Activated CD4-positive, alpha-beta T cell treated with anti-CD3 and anti-CD28 coated beads, Interleukin-2, amount 10 ng/mL, durations not matched to agents 7 days and 5 days (primary cell): ENCODE data around the gene G0S2. TPM values are rescaled to one million over a fixed set of nuclear protein-coding genes. Genes with fewer than 3 reads are reported as not detected.

ENCODE experiments used
- CTCF ChIA-PET: fragments of 350-600 bp; sonication (Branson Sonifier 250); formaldehyde crosslinking; loops from one replicate; lab custom pipeline; 2021; ENCODE audit warnings: antibody characterized with exemption; lab: Charles Lee
- POLR2A ChIA-PET: fragments of 350-600 bp; sonication (Branson Sonifier 250); formaldehyde crosslinking; loops from one replicate; lab custom pipeline; 2021; ENCODE audit warnings: antibody characterized with exemption; lab: Charles Lee
- DNase-seq: peaks from one replicate; pipeline ENCODE4 v3.0.0-alpha.2; 2020
- H3K27ac Mint-ChIP-seq: one replicate; pipeline ENCODE4 v1.8.0; 2021; ENCODE audit warnings: mild to moderate bottlenecking, moderate library complexity, mixed read lengths
- H3K27me3 Mint-ChIP-seq: one replicate; pipeline ENCODE4 v1.8.0; 2021; ENCODE audit warnings: mixed read lengths
- H3K36me3 Mint-ChIP-seq: one replicate; pipeline ENCODE4 v1.8.0; 2021; ENCODE audit warnings: low read depth, mixed read lengths
- H3K4me1 Mint-ChIP-seq: one replicate; pipeline ENCODE4 v1.8.0; 2021; ENCODE audit warnings: mixed read lengths
- H3K4me3 Mint-ChIP-seq: one replicate; pipeline ENCODE4 v1.8.0; 2021; ENCODE audit warnings: mild to moderate bottlenecking, moderate library complexity, mixed read lengths
- H3K9me3 Mint-ChIP-seq: one replicate; pipeline ENCODE4 v1.8.0; 2021; ENCODE audit warnings: mixed read lengths
- total RNA-seq, 2 experiments: library from RNA; stranded (reverse); gene quantifications; one replicate each; pipeline ENCODE4 v1.2.3, GENCODE V29; 2021

Gene G0S2
- total RNA-seq, 2 experiments from 2014 or later = 0.56 to 0.64 TPM

GRCh38 chr1:209710847-209711246 lies 35.6 kb downstream of the G0S2 start:
- Mint-ChIP-seq H3K27me3 (no peaks in the 10 kb centered on the region), H3K27ac (no peak overlapping the region), H3K4me3 (no peak overlapping the region), H3K9me3 (no peaks in the 10 kb centered on the region), H3K36me3 (no peaks in the 10 kb centered on the region), H3K4me1 (peaks cover 17% of the 10 kb centered on the region)
- CTCF ChIA-PET = interaction anchor here (0.8 to 1.6 kb wide), 2 partner anchors 17 to 37 kb away, joined by 3 to 6 read pairs; no protein-coding TSS in a partner anchor
- POLR2A ChIA-PET = no interaction called here
- no peak for DNase-seq

- Mint-ChIP-seq H3K27ac (no peak overlapping the region), H3K9me3 (no peaks in the 10 kb centered on the region), H3K36me3 (no peaks in the 10 kb centered on the region), H3K27me3 (no peaks in the 10 kb centered on the region), H3K4me1 (peaks cover 21% of the 10 kb centered on the region), H3K4me3 (no peak overlapping the region)
- no peak for DNase-seq
- CTCF ChIA-PET = no interaction called here
- POLR2A ChIA-PET = no interaction called here
These were observed 39.1 kb downstream of the G0S2 start for GRCh38 chr1:209714338-209714737.

- no peak overlapping the region for H3K4me3 Mint-ChIP-seq
- no peak for DNase-seq
- ChIA-PET CTCF (no interaction called here), POLR2A (no interaction called here)
- no peak overlapping the region for H3K27ac Mint-ChIP-seq
- peaks cover under 1% of the 10 kb centered on the region for H3K9me3 Mint-ChIP-seq
- no peaks in the 10 kb centered on the region for H3K27me3 Mint-ChIP-seq
- H3K4me1 Mint-ChIP-seq = peaks cover 16% of the 10 kb centered on the region
- H3K36me3 Mint-ChIP-seq = no peaks in the 10 kb centered on the region
These were observed 40.1 kb downstream of the G0S2 start for GRCh38 chr1:209715314-209715713.

GRCh38 chr1:209717818-209718217 lies 42.6 kb downstream of the G0S2 start:
- no peak for DNase-seq
- no peak overlapping the region for H3K4me3 Mint-ChIP-seq
- POLR2A ChIA-PET = no interaction called here
- no peak overlapping the region for H3K27ac Mint-ChIP-seq
- peaks cover 12% of the 10 kb centered on the region for H3K4me1 Mint-ChIP-seq
- H3K9me3 Mint-ChIP-seq = peaks cover 2% of the 10 kb centered on the region
- no peaks in the 10 kb centered on the region for H3K27me3 Mint-ChIP-seq
- CTCF ChIA-PET = no interaction called here
- peaks cover 1% of the 10 kb centered on the region for H3K36me3 Mint-ChIP-seq

GRCh38 chr1:209720326-209720725 lies 45.1 kb downstream of the G0S2 start:
- no peak for DNase-seq
- POLR2A ChIA-PET = no interaction called here
- Mint-ChIP-seq H3K36me3 (peaks cover 5% of the 10 kb centered on the region), H3K27ac (no peak overlapping the region), H3K27me3 (no peaks in the 10 kb centered on the region), H3K4me1 (peaks cover 27% of the 10 kb centered on the region), H3K4me3 (no peak overlapping the region), H3K9me3 (peaks cover 2% of the 10 kb centered on the region)
- CTCF ChIA-PET = interaction anchor here (0.8 kb wide), 1 partner anchor 27 kb away, joined by 4 read pairs; no protein-coding TSS in a partner anchor

GRCh38 chr1:209720826-209721225 lies 45.6 kb downstream of the G0S2 start:
- peaks cover 2% of the 10 kb centered on the region for H3K9me3 Mint-ChIP-seq
- peak overlapping the region; percentile 4 for H3K27ac Mint-ChIP-seq
- H3K36me3 Mint-ChIP-seq = peaks cover 5% of the 10 kb centered on the region
- no peak for DNase-seq
- ChIA-PET POLR2A (no interaction called here), CTCF (interaction anchor here (0.7 to 1.0 kb wide), 4 partner anchors 10 to 28 kb away, joined by 3 to 5 read pairs (median 4); no protein-coding TSS in a partner anchor)
- peaks cover 27% of the 10 kb centered on the region for H3K4me1 Mint-ChIP-seq
- H3K27me3 Mint-ChIP-seq = no peaks in the 10 kb centered on the region
- H3K4me3 Mint-ChIP-seq = no peak overlapping the region

GRCh38 chr1:209721323-209721722 lies 46.1 kb downstream of the G0S2 start:
- Mint-ChIP-seq H3K27ac (no peak overlapping the region), H3K36me3 (peaks cover 5% of the 10 kb centered on the region), H3K27me3 (no peaks in the 10 kb centered on the region), H3K4me1 (peaks cover 23% of the 10 kb centered on the region), H3K9me3 (peaks cover 2% of the 10 kb centered on the region), H3K4me3 (no peak overlapping the region)
- CTCF ChIA-PET = interaction anchor here (0.7 to 1.0 kb wide), 4 partner anchors 10 to 139 kb away, joined by 3 to 5 read pairs (median 3); no protein-coding TSS in a partner anchor
- POLR2A ChIA-PET = no interaction called here
- no peak for DNase-seq

- no peak for DNase-seq
- Mint-ChIP-seq H3K9me3 (peaks cover 2% of the 10 kb centered on the region), H3K27ac (no peak overlapping the region), H3K4me3 (no peak overlapping the region), H3K27me3 (no peaks in the 10 kb centered on the region), H3K36me3 (peaks cover 5% of the 10 kb centered on the region), H3K4me1 (peaks cover 31% of the 10 kb centered on the region)
- CTCF ChIA-PET = interaction anchor here (0.6 to 1.5 kb wide), 5 partner anchors 10 to 1969 kb away, joined by 3 to 6 read pairs (median 4); no protein-coding TSS in a partner anchor
- POLR2A ChIA-PET = no interaction called here
These were observed 48.1 kb downstream of the G0S2 start for GRCh38 chr1:209723265-209723664.

GRCh38 chr1:209723756-209724693 lies 48.8 kb downstream of the G0S2 start:
- H3K27ac Mint-ChIP-seq = peak overlapping the region; percentile 98
- POLR2A ChIA-PET = no interaction called here
- DNase-seq = peak; percentile 26
- CTCF ChIA-PET = interaction anchor here (0.6 to 1.5 kb wide), 6 partner anchors 10 to 1970 kb away, joined by 3 to 6 read pairs (median 4); no protein-coding TSS in a partner anchor
- peaks cover 31% of the 10 kb centered on the region for H3K4me1 Mint-ChIP-seq
- no peaks in the 10 kb centered on the region for H3K27me3 Mint-ChIP-seq
- peak overlapping the region; percentile 34 for H3K4me3 Mint-ChIP-seq
- peaks cover 5% of the 10 kb centered on the region for H3K36me3 Mint-ChIP-seq
- peaks cover 2% of the 10 kb centered on the region for H3K9me3 Mint-ChIP-seq

Other genes with a start within 250 kb of the G0S2 start
- gene CAMK1G, start 91.7 kb upstream of the G0S2 start, total RNA-seq = not detected
- gene LAMB3, start 23.0 kb upstream of the G0S2 start, total RNA-seq = 1 to 10 TPM; 1.3 to 1.9 TPM
- gene HSD11B1, start 29.4 kb downstream of the G0S2 start, total RNA-seq = 1 to 10 TPM; 1.5 TPM
- gene TRAF3IP3, start 80.6 kb downstream of the G0S2 start, total RNA-seq = 100 to 1,000 TPM; 426 to 434 TPM
- gene C1orf74, start 109.1 kb downstream of the G0S2 start, total RNA-seq = 1 to 10 TPM; 1.9 to 2.0 TPM
- not detected for gene IRF6, start 130.7 kb downstream of the G0S2 start, total RNA-seq
- gene UTP25, start 152.6 kb downstream of the G0S2 start, total RNA-seq = 1 to 10 TPM; 8.4 to 9.5 TPM